Measurements from ENCODE around the gene SMG7.

DNA sequence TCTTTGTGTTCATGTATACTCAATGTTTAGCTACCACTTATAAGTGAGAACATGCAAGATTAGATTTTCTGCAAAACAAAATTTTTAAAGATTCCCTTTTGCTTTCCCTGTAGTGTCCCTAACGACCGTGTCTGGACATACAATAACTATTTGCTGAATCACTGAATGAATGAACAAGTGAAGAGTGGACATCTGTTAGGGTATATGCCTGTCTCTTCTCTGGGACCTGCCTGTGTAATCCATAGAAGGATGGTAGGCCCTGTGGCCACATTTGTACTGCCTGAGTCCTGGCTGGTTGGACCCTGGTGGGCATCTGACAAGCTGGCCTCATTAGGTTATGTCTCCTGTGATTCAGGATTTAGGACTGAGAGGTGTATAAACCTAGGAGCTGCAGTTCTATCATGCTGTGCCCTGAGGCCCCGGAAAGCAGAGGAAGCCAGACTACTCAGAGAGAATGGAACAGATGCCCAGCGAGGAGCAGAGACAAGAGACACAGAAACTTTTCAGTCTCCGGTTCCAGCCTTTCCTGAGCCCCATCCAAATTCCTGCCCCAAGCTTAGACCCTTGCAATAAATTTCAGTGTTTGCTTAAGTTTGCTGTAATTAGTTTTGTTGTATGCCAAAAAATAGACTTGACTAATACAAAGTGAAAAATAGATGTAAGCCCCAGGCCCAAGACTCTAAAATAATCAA is 125.5 kb downstream of the SMG7 start:
- TF ChIP-seq, protein P1, sequence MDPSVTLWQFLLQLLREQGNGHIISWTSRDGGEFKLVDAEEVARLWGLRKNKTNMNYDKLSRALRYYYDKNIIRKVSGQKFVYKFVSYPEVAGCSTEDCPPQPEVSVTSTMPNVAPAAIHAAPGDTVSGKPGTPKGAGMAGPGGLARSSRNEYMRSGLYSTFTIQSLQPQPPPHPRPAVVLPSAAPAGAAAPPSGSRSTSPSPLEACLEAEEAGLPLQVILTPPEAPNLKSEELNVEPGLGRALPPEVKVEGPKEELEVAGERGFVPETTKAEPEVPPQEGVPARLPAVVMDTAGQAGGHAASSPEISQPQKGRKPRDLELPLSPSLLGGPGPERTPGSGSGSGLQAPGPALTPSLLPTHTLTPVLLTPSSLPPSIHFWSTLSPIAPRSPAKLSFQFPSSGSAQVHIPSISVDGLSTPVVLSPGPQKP (IDR thresholded peaks at IDR 0.05; ENCODE audit: low read depth, low read length) = no peak
- TF ChIP-seq ESRRA (IDR thresholded peaks at IDR 0.05; ENCODE audit: borderline replicate concordance, low read length) (no peak), CBX2 (IDR thresholded peaks at IDR 0.05; ENCODE audit: borderline replicate concordance, low read depth) (no peak), KDM5A (IDR thresholded peaks at IDR 0.05) (no peak), RCOR1 (IDR thresholded peaks at IDR 0.05; ENCODE audit: low read depth, low read length) (no peak), RFX5 (IDR thresholded peaks at IDR 0.05) (no peak), CBX8 (IDR thresholded peaks at IDR 0.05) (no peak), POLR2A (IDR thresholded peaks at IDR 0.05; ENCODE audit: low read length) (no peak), HDAC2 (IDR thresholded peaks at IDR 0.05) (no peak), KDM1A (IDR thresholded peaks at IDR 0.05; ENCODE audit: low read depth) (no peak), CHD2 (IDR thresholded peaks at IDR 0.05; ENCODE audit: low read length, partially characterized antibody) (no peak)
- TF ChIP-seq, protein P2, sequence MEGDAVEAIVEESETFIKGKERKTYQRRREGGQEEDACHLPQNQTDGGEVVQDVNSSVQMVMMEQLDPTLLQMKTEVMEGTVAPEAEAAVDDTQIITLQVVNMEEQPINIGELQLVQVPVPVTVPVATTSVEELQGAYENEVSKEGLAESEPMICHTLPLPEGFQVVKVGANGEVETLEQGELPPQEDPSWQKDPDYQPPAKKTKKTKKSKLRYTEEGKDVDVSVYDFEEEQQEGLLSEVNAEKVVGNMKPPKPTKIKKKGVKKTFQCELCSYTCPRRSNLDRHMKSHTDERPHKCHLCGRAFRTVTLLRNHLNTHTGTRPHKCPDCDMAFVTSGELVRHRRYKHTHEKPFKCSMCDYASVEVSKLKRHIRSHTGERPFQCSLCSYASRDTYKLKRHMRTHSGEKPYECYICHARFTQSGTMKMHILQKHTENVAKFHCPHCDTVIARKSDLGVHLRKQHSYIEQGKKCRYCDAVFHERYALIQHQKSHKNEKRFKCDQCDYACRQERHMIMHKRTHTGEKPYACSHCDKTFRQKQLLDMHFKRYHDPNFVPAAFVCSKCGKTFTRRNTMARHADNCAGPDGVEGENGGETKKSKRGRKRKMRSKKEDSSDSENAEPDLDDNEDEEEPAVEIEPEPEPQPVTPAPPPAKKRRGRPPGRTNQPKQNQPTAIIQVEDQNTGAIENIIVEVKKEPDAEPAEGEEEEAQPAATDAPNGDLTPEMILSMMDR (IDR thresholded peaks at IDR 0.05) = no peak
- TF ChIP-seq, protein P3, sequence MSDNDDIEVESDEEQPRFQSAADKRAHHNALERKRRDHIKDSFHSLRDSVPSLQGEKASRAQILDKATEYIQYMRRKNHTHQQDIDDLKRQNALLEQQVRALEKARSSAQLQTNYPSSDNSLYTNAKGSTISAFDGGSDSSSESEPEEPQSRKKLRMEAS (IDR thresholded peaks at IDR 0.05) = no peak
